Liver (tissue), 9 donors: ENCODE data around the gene MMD. TPM values are rescaled to one million over a fixed set of nuclear protein-coding genes. Genes with fewer than 3 reads are reported as not detected.

Experiments used
- DNase-seq: peaks from one replicate; pipeline ENCODE4 v3.0.0-alpha.2; 2017; ENCODE audit warnings: low spot score
- H3K27ac ChIP-seq, 2 donors: one replicate each; pipeline ENCODE4 v1.7.0; 2013; ENCODE audit warnings: inconsistent platforms in 2 of 2, low read length in 2 of 2, control low read depth in 1 of 2, low read depth in 1 of 2, mild to moderate bottlenecking in 1 of 2
- H3K27me3 ChIP-seq, 4 donors: one replicate each; pipeline versions ENCODE4 v1.6.1 to v1.7.0; 2013; ENCODE audit warnings: low read length in 3 of 4, inconsistent platforms in 1 of 4, mild to moderate bottlenecking in 1 of 4, moderate library complexity in 1 of 4; ENCODE audit not compliant: control insufficient read depth in 4 of 4, insufficient read depth in 4 of 4
- H3K36me3 ChIP-seq, 4 donors: one replicate each; pipeline versions ENCODE4 v1.6.1 to v1.7.0; 2013; ENCODE audit warnings: low read length in 3 of 4, mild to moderate bottlenecking in 3 of 4, low read depth in 1 of 4, moderate library complexity in 1 of 4; ENCODE audit not compliant: control insufficient read depth in 4 of 4, insufficient read depth in 3 of 4
- H3K4me1 ChIP-seq, 4 donors: one replicate each; pipeline versions ENCODE4 v1.6.1 to v1.7.0; 2013; ENCODE audit warnings: low read length in 3 of 4, mild to moderate bottlenecking in 3 of 4, moderate library complexity in 1 of 4; ENCODE audit not compliant: control insufficient read depth in 4 of 4, insufficient read depth in 4 of 4
- H3K4me3 ChIP-seq, 3 donors: one replicate each; pipeline versions ENCODE4 v1.6.1 to v1.7.0; 2013; ENCODE audit warnings: low read length in 3 of 3, control low read depth in 1 of 3, low read depth in 1 of 3, mild to moderate bottlenecking in 1 of 3
- H3K9ac ChIP-seq, 2 donors: one replicate each; pipeline ENCODE4 v1.7.0; 2013; ENCODE audit warnings: low read length in 2 of 2, mild to moderate bottlenecking in 2 of 2, moderate library complexity in 2 of 2, control low read depth in 1 of 2, low read depth in 1 of 2
- H3K9me3 ChIP-seq, 4 donors: one replicate each; pipeline versions ENCODE4 v1.6.1 to v1.7.0; 2013; ENCODE audit warnings: low read length in 3 of 4; ENCODE audit not compliant: control insufficient read depth in 4 of 4
- ATF3 ChIP-seq: IDR thresholded peaks from 2 replicates; pipeline ENCODE4 v1.6.1; 2016; ENCODE audit warnings: antibody characterized with exemption
- CTCF ChIP-seq: fragments of 150-350 bp; IDR thresholded peaks from 2 replicates; pipeline ENCODE4 v1.5.1; 2017; ENCODE audit warnings: improper control_type of control experiment, low read depth, low read length; ENCODE audit not compliant: missing input control
- EGR1 ChIP-seq, 2 donors: IDR thresholded peaks; 2 replicates each; pipeline ENCODE4 v1.6.1; 2016 to 2018; ENCODE audit warnings: antibody characterized with exemption in 2 of 2, low read depth in 2 of 2
- FOXA1 ChIP-seq: IDR thresholded peaks from 2 replicates; pipeline ENCODE4 v1.6.1; 2016; ENCODE audit warnings: antibody characterized with exemption
- FOXA2 ChIP-seq: IDR thresholded peaks from 2 replicates; pipeline ENCODE4 v1.6.1; 2016; ENCODE audit warnings: antibody characterized with exemption
- GABPA ChIP-seq, 2 donors: IDR thresholded peaks in 1 of 2; conservative IDR thresholded peaks in 1 of 2; 2 replicates each; pipeline ENCODE4 v1.6.1; 2016; ENCODE audit warnings: antibody characterized with exemption in 2 of 2, mild to moderate bottlenecking in 1 of 2, moderate library complexity in 1 of 2
- HNF4A ChIP-seq, 2 donors: conservative IDR thresholded peaks; 2 replicates each; pipeline ENCODE4 v1.6.1; 2016; ENCODE audit warnings: antibody characterized with exemption in 2 of 2, mild to moderate bottlenecking in 2 of 2
- HNF4G ChIP-seq: IDR thresholded peaks from 2 replicates; pipeline ENCODE4 v1.6.1; 2016; ENCODE audit warnings: antibody characterized with exemption
- JUND ChIP-seq, 2 donors: IDR thresholded peaks; 2 replicates each; pipeline ENCODE4 v1.6.1; 2016; ENCODE audit warnings: antibody characterized with exemption in 2 of 2
- MAX ChIP-seq: IDR thresholded peaks from 2 replicates; pipeline ENCODE4 v1.6.1; 2016; ENCODE audit warnings: antibody characterized with exemption
- NR2F2 ChIP-seq: IDR thresholded peaks from 2 replicates; pipeline ENCODE4 v1.6.1; 2016; ENCODE audit warnings: antibody characterized with exemption
- RAD21 ChIP-seq, 2 donors: IDR thresholded peaks; 2 replicates each; pipeline ENCODE4 v1.6.1; 2016; ENCODE audit warnings: antibody characterized with exemption in 2 of 2, mild to moderate bottlenecking in 2 of 2
- REST ChIP-seq: IDR thresholded peaks from 2 replicates; pipeline ENCODE4 v1.6.1; 2016; ENCODE audit warnings: antibody characterized with exemption, mild to moderate bottlenecking
- RXRA ChIP-seq, 2 donors: IDR thresholded peaks; 2 replicates each; pipeline ENCODE4 v1.6.1; 2017 to 2018; ENCODE audit warnings: antibody characterized with exemption in 2 of 2, mild to moderate bottlenecking in 1 of 2
- SP1 ChIP-seq: IDR thresholded peaks from 2 replicates; pipeline ENCODE4 v1.6.1; 2018; ENCODE audit warnings: antibody characterized with exemption, mild to moderate bottlenecking
- TAF1 ChIP-seq: conservative IDR thresholded peaks from 2 replicates; pipeline ENCODE4 v1.6.1; 2016; ENCODE audit warnings: antibody characterized with exemption, mild to moderate bottlenecking
- YY1 ChIP-seq: IDR thresholded peaks from 2 replicates; pipeline ENCODE4 v1.6.1; 2016; ENCODE audit warnings: antibody characterized with exemption, mild to moderate bottlenecking
- ZBTB33 ChIP-seq: IDR thresholded peaks from 2 replicates; pipeline ENCODE4 v1.6.1; 2016; ENCODE audit warnings: antibody characterized with exemption
- WGBS: extraction: QIAGEN DNeasy Blood & Tissue Kit; methylation state at CpG from one replicate; pipeline ENCODE4 v1.1.7; 2013; 5-methylcytosine and 5-hydroxymethylcytosine counted together
- polyA plus RNA-seq, 2 donors: library from polyadenylated mRNA; stranded (reverse) in 1 of 2; unstranded in 1 of 2; fragments of 200-250 nt in 1 of 2; fragments of >200 nt in 1 of 2; fragmentation: Nextera tagmentation in 1 of 2; extraction: Ambion mirVana in 1 of 2; gene quantifications; one replicate each; pipeline versions ENCODE4 v1.2.1 to v1.2.3, GENCODE V29; 2013 to 2015
- total RNA-seq, 2 donors: library from RNA; depleted of rRNA; stranded (reverse); fragments of >200 nt; gene quantifications; one replicate each; pipeline ENCODE4 v1.2.3, GENCODE V29; 2014
- donor health status: healthy.
- donor health status: healthy.
- donor health status: healthy.
- donor health status: healthy.
- donor health status: healthy.

Gene MMD
- total and polyA plus RNA-seq, 4 donors = 4.9 to 18.7 (median 11.4) TPM

GRCh38 chr17:55454906-55455474, 33.4 kb upstream of the MMD start:
- no peak overlapping the region for H3K27ac ChIP-seq
- TF ChIP-seq REST (no peak), HNF4A (conservative IDR thresholded peaks at IDR 0.05) (peak in 1 of 2 donors; percentile 14), RXRA (IDR thresholded peaks at IDR 0.05) (peak; percentile 14 to 41), SP1 (peak; percentile 47), RAD21 (IDR thresholded peaks at IDR 0.05) (peak in 1 of 2 donors; percentile 29)

GRCh38 chr17:55453839-55454557, 32.4 kb upstream of the MMD start:
- Histone ChIP-seq H3K27me3 (no peaks in the 10 kb centered on the region), H3K36me3 (no peaks in the 10 kb centered on the region), H3K4me1 (peaks cover 4 to 19% (median 13%) of the 10 kb centered on the region in 4 donors), H3K9ac (no peak overlapping the region), H3K9me3 (no peaks in the 10 kb centered on the region), H3K4me3 (no peak overlapping the region), H3K27ac (peak overlapping the region in 1 of 2 donors; percentile 14)
- TF ChIP-seq JUND (IDR thresholded peaks at IDR 0.05) (no peak), TAF1 (no peak), EGR1 (IDR thresholded peaks at IDR 0.05; ENCODE audit: low read depth in 2 of 2) (no peak), CTCF (no peak), GABPA (IDR thresholded peaks at IDR 0.05 in 1 of 2, conservative IDR thresholded peaks at IDR 0.05 in 1 of 2) (no peak), ZBTB33 (no peak), RXRA (IDR thresholded peaks at IDR 0.05) (no peak), FOXA2 (no peak), YY1 (no peak), HNF4G (no peak), MAX (no peak), HNF4A (conservative IDR thresholded peaks at IDR 0.05) (no peak), FOXA1 (no peak), ATF3 (no peak), NR2F2 (no peak), RAD21 (IDR thresholded peaks at IDR 0.05) (no peak), REST (no peak)
- 34% methylated on average over 6 of the region's 6 CpGs for WGBS
- DNase-seq = no peak

More at GRCh38 chr17:55454906-55455474, 33.4 kb upstream of the MMD start:
- Histone ChIP-seq H3K27me3 (no peaks in the 10 kb centered on the region), H3K36me3 (no peaks in the 10 kb centered on the region), H3K4me1 (peaks cover 4 to 19% (median 13%) of the 10 kb centered on the region in 4 donors), H3K9ac (no peak overlapping the region), H3K9me3 (no peaks in the 10 kb centered on the region), H3K4me3 (no peak overlapping the region)
- WGBS = 68% methylated on average over 4 of the region's 4 CpGs
- no peak for DNase-seq
